Activated CD8-positive, alpha-beta memory T cell treated with anti-CD3 and anti-CD28 coated beads, Interleukin-2, amount 10 ng/mL, durations not matched to agents 7 days and 5 days (primary cell): Measurements from ENCODE around the gene HSD17B14. TPM values are rescaled to one million over a fixed set of nuclear protein-coding genes. Genes with fewer than 3 reads are reported as not detected.
"Not testable (repeated sequence)": the region's sequence is repeated elsewhere in the genome, so short reads cannot be mapped to it uniquely, and the experiment has no call there.

Experiments
- ATAC-seq: fragments of 150-1000 bp; cut with Tn5 transposase; one replicate; pipeline ENCODE4 v1.10.0; 2021; ENCODE audit warnings: moderate library complexity
- CTCF ChIA-PET: fragments of 350-600 bp; sonication (Branson Sonifier 250); formaldehyde crosslinking; loops from one replicate; lab custom pipeline; 2021; ENCODE audit warnings: antibody characterized with exemption; lab: Charles Lee
- DNase-seq: peaks from one replicate; pipeline ENCODE4 v3.0.0-alpha.2; 2020
- H3K27ac Mint-ChIP-seq: one replicate; pipeline ENCODE4 v1.8.0; 2021; ENCODE audit warnings: mild to moderate bottlenecking, mixed read lengths
- H3K27me3 Mint-ChIP-seq: one replicate; pipeline ENCODE4 v1.8.0; 2021; ENCODE audit warnings: mixed read lengths
- H3K36me3 Mint-ChIP-seq: one replicate; pipeline ENCODE4 v1.8.0; 2021; ENCODE audit warnings: mild to moderate bottlenecking, mixed read lengths
- H3K4me1 Mint-ChIP-seq: one replicate; pipeline ENCODE4 v1.8.0; 2021; ENCODE audit warnings: mixed read lengths
- H3K4me3 Mint-ChIP-seq: one replicate; pipeline ENCODE4 v1.8.0; 2021; ENCODE audit warnings: mild to moderate bottlenecking, moderate library complexity, mixed read lengths
- H3K9me3 Mint-ChIP-seq: one replicate; pipeline ENCODE4 v1.8.0; 2022; ENCODE audit warnings: low read depth, mixed read lengths
- total RNA-seq, 2 experiments: library from RNA; stranded (reverse); gene quantifications; one replicate each; pipeline ENCODE4 v1.2.3, GENCODE V29; 2021

The HSD17B14 gene
- total RNA-seq: under 1 TPM; 0.38 to 0.59 TPM

DNA sequence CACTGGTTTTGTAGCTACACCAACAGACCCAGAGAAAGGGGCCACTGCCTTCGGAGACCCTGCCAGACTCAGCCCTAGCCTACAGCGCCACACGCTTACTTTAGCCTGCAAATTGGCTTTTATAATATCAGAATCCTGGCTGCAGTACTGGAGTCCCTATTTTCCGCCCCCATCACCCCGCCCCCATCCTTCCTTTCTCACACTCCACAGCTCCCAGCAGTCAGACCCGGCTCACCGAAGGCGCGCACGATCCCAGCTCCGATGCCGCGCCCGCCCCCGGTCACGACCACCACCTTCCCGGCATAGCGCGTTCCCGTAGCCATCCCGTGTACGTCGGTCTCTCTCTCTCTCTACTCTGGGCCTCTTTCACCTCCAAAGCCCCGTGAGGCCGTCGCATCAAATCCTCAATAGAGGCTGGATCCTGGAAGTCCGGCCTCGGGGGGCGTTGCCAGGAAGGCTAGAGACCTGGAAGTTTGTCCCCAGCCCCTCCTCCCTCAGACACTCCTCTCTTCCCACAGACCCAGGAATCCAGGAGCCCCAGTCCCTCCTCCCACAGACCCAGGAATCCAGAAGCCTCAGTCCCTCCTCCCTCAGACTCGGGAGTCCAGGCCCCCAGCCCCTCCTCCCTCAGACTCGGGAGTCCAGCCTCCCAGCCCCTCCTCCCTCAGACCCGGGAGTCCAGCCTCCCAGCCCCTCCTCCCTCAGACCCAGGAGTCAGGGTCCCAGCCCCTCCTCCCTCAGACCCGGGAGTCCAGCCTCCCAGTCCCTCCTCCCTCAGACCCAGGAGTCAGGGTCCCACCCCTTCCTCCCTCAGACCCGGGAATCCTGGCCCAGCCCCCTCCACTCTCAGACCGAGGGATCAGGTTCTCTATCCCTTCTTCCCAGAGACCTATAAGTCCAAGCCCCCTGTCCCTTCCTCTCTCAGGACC, at the start of gene HSD17B14:
Gene HSD17B14, minus strand, starts transcription at position 403 of the 929 bp plus-strand sequence. Its CDS starts 80 bp downstream, at position 323.
- Mint-ChIP-seq H3K4me1 (peaks cover 16% of the 10 kb centered on the region), H3K4me3 (peak within 1 kb of the TSS; percentile 76), H3K9me3 (no peaks in the 10 kb centered on the region), H3K36me3 (no peaks in the 10 kb centered on the region), H3K27me3 (no peaks in the 10 kb centered on the region), H3K27ac (peak within 1 kb of the TSS; percentile 86)
- CTCF ChIA-PET: interaction anchor here (0.7 to 3.7 kb wide), 20 partner anchors 9 to 191 kb away, joined by 3 to 65 read pairs (median 4); partner anchors contain the start of genes BCAT2, CA11, NUCB1 and RUVBL2
- peak; percentile 26 for ATAC-seq
- peak; percentile 45 for DNase-seq

DNA sequence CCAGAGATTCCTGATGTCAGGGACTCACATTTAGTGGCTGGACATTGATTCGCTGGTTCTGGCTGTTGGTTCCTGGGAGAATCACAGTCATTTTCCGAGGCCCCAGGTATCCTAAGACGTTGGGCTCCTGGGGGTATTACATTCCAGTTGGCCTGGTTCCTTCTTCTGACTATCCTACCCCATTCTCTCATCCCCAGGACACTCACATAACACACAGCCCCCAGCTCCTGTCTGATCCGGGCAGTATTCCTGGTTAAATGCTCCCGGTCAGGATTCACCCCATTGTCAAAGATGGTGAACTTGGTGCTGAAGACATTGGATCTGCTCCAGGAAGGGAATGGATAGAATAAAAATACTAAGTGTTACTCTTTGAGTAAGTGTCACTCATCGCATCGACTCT, 47.4 kb upstream of the HSD17B14 start:
- Mint-ChIP-seq H3K36me3 (peaks cover 8% of the 10 kb centered on the region), H3K9me3 (peaks cover 3% of the 10 kb centered on the region), H3K27ac (no peak overlapping the region), H3K27me3 (no peaks in the 10 kb centered on the region), H3K4me1 (peaks cover 3% of the 10 kb centered on the region), H3K4me3 (no peak overlapping the region)
- no peak for ATAC-seq
- DNase-seq: no peak
- CTCF ChIA-PET: no interaction called here

DNA sequence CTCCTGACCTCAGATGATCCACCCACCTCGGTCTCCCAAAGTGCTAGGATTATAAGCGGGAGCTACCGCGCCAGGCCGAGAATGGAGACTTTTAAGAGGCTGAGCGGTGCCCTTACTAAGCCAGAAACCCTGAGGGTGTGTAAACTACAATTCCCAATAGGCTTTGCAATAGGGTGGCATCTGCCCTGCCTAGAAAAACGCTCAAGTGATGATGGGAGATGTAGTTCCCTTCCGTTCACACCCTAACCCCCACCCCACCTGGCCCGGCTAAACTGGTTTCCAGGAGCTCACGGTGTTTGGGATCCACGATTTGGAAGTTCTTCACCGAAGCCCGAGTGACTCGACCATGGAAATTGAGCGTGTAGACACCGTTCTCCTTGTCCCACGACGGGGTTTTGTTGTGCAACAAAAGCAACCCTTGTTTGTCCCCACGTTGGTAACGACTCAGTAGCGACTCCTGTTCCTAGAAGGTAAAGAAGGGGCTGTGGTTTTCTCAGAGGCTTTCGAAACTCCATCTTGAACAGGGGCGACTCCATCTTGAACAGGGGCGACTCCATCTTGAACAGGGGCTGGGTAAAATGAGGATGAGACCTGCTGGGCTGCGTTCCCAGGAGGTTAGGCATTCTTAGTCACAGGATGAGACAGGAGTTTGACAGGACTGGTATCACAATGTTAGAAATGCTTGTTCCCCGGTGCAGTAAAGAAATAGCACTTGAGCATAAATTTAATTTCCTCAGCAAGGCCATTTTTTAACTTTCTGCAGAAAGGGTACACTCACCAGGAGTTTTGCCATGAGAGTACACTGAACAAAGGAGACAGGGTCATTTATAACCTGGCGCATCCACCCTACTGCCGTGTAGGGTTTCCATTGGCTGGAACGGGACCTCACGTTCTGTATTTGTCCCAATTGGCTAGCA, 45.7 kb upstream of the HSD17B14 start:
- H3K27ac Mint-ChIP-seq: no peak overlapping the region
- CTCF ChIA-PET: interaction anchor here (1.0 to 1.4 kb wide), 2 partner anchors 10 to 14 kb away, joined by 4 to 5 read pairs; partner anchors contain the start of gene PPP1R15A

DNA sequence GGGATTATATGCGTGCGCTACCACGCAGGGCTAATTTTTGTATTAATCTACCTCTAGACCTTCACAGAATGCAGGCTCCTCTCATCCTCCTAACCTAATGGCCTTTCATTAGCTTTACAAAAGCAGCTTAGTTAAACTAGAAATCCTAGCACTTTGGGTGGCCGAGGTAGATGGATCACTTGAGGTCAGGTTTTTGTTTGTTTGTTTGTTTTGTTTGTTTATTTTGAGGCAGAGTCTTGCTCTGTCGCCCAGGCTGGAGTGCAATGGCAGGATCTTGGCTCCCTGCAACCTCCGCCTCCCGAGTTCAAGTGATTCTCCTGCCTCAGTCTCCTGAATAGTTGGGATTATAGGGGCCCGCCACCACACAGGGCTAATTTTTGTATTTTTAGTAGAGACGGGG, 43.4 kb upstream of the HSD17B14 start:
- peaks cover 31% of the 10 kb centered on the region for H3K4me1 Mint-ChIP-seq
- H3K27ac Mint-ChIP-seq: not testable (repeated sequence)

More for the DNA sequence above, 45.7 kb upstream of the HSD17B14 start:
- Mint-ChIP-seq H3K9me3 (peaks cover 3% of the 10 kb centered on the region), H3K36me3 (peaks cover 17% of the 10 kb centered on the region), H3K27me3 (no peaks in the 10 kb centered on the region), H3K4me3 (no peak overlapping the region), H3K4me1 (peaks cover 16% of the 10 kb centered on the region)
- DNase-seq: no peak
- ATAC-seq: no peak

DNA sequence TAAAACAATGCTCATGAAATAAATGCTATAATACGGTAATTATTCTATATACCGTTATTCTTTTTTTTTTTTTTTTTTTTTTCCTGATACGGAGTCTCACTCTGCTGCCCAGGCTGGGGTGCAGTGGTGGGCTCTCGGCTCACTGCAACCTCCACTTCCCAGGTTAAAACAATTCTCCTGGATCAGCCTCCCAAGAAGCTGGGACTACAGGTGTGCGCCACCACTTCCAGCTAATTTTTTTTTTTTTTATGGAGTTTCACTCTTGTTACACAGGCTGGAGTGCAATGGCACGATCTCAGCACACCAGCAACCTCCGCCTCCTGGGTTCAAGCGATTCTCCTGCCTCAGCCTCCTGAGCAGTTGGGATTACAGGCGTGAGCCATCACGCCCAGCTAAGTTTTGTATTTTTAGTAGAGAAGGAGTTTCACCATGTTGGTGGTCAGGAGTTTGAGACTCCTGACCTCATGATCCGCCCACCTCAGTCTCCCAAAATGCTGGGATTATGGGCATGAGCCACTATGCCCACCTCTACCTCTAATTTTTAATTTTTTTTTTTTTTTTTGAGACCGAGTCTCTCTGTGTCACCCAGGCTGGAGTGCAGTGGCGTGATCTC, 42.8 kb upstream of the HSD17B14 start:
- peaks cover 36% of the 10 kb centered on the region for H3K36me3 Mint-ChIP-seq
- no peaks in the 10 kb centered on the region for H3K27me3 Mint-ChIP-seq
- ATAC-seq (no peak), DNase-seq (no peak)
- H3K27ac Mint-ChIP-seq: no peak overlapping the region
- H3K9me3 Mint-ChIP-seq: peaks cover 3% of the 10 kb centered on the region
- no peak overlapping the region for H3K4me3 Mint-ChIP-seq
- H3K4me1 Mint-ChIP-seq: peaks cover 36% of the 10 kb centered on the region
- CTCF ChIA-PET: interaction anchor here (1.1 to 1.7 kb wide), 2 partner anchors 91 to 320 kb away, joined by 3 to 6 read pairs; no protein-coding TSS in a partner anchor

More for the DNA sequence above, 43.4 kb upstream of the HSD17B14 start:
- CTCF ChIA-PET: interaction anchor here (1.1 to 1.7 kb wide), 4 partner anchors 8 to 319 kb away, joined by 3 to 6 read pairs (median 6); partner anchors contain the start of gene PPP1R15A
- not testable (repeated sequence) for ATAC-seq, H3K9me3 Mint-ChIP-seq, H3K27me3 Mint-ChIP-seq, H3K4me3 Mint-ChIP-seq, DNase-seq
- peaks cover 30% of the 10 kb centered on the region for H3K36me3 Mint-ChIP-seq

DNA sequence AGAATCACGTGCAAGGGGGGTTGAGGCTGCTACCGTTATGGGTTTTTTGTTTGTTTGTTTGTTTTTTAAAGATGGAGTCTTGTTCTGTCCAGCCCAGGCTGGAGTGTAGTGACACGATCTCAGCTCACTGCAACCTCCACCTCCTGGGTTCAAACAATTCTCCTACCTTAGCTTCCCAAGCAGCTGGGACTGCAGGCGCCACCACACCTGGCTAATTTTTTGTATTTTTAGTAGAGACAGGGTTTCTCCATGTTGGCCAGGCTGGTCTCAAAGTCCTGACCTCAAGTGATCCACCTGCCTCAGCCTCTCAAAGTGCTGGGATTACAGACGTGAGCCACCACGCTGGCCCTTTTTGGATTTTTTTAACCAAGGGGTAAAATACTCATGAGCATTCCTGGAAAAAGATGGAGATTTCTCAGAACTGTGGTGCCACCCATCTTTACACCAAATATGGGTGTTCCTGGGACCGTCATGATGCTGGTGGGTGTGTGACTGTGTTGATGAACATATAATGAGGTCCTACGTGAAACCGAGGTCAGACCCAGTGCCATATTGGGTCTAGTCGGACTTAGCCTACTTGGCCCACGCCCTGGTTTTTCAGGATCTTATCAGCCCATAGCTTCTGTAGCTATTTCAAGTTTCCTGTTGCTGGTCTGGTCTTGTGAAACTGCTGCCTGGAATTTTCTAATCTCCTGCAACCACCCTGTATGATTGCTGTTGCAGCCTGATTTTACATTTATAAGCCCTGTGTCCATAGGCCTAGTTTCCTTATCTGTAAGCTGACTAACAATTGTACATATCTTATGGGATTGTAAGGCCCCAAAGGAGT, 42.1 kb upstream of the HSD17B14 start:
- DNase-seq: peak; percentile 63
- Mint-ChIP-seq H3K27me3 (no peaks in the 10 kb centered on the region), H3K36me3 (peaks cover 43% of the 10 kb centered on the region), H3K27ac (peak overlapping the region; percentile 46), H3K4me1 (peaks cover 44% of the 10 kb centered on the region), H3K4me3 (no peak overlapping the region), H3K9me3 (peaks cover 3% of the 10 kb centered on the region)
- no peak for ATAC-seq
- CTCF ChIA-PET: interaction anchor here (1.1 to 2.2 kb wide), 4 partner anchors 92 to 320 kb away, joined by 3 to 8 read pairs (median 4); partner anchors contain the start of genes GYS1 and RUVBL2

DNA sequence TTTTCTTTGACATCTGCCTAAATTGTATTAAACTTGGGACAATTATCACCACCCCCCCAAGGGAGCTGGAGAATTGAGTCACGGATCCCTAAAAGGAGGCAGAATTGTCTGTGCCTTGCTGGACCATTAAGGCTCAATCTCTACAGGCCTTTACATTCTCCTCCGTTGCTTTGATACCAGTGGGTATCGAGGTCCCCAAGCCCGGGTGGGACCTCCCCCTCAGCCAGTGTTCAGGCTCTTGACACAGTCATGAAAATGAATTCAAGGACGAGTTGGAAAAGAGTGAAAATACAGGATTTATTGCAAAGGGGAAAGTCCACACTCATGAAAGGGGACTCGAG, 41.5 kb upstream of the HSD17B14 start:
- Mint-ChIP-seq H3K27ac (peak overlapping the region; percentile 46), H3K27me3 (no peaks in the 10 kb centered on the region), H3K36me3 (peaks cover 48% of the 10 kb centered on the region), H3K4me1 (peaks cover 49% of the 10 kb centered on the region), H3K9me3 (peaks cover 3% of the 10 kb centered on the region), H3K4me3 (no peak overlapping the region)
- no peak for DNase-seq
- ATAC-seq: no peak
- CTCF ChIA-PET: interaction anchor here (1.1 to 2.2 kb wide), 2 partner anchors 93 to 116 kb away, joined by 3 to 8 read pairs; partner anchors contain the start of genes GYS1 and RUVBL2

DNA sequence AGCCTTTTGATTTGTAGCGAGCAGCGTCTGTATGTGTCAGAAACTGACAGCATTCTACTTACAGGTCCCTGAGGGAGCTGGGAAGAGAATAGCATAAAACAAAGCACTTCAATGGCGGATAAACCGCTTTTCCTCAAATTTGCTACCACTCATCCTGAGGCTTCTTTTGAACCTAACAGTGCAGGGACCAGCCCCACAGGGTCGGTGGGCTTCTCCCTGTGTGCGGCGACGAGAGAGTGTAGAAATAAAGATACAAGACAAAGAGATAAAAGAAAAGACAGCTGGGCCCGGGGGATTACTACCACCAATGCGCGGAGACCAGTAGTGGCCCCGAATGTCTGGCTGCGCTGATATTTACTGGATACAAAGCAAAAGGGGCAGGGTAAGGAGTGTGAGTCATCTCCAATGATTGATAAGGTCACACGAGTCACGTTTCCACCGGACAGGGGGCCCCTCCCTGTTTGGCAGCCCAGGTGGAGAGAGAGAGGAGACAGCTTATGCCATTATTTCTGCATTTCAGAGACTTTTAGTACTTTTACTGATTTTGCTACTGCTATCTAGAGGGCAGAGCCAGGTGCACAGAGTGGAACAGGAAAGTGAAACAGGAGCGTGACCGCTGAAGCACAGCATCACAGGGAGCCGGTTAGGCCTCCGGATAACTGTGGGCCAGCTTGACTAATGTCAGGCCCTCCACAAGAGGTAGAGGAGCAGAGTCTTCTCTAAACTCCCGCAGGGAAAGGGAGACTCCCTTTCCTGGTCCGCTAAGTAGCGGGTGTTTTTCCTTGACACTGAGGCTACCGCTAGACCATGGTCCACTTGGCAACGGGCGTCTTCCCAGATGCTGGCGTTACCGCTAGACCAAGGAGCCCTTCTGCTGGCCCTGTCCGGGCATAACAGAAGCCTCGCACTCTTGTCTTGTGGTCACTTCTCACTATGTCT, 40.0 kb upstream of the HSD17B14 start:
- peak overlapping the region; percentile 98 for H3K4me3 Mint-ChIP-seq
- H3K4me1 Mint-ChIP-seq: peaks cover 51% of the 10 kb centered on the region
- not testable (repeated sequence) for H3K9me3 Mint-ChIP-seq, ATAC-seq, H3K27me3 Mint-ChIP-seq
- H3K36me3 Mint-ChIP-seq: peaks cover 44% of the 10 kb centered on the region
- H3K27ac Mint-ChIP-seq: peak overlapping the region; percentile 100
- peak; percentile 61 for DNase-seq
- CTCF ChIA-PET: interaction anchor here (0.7 to 3.6 kb wide), 7 partner anchors 24 to 117 kb away, joined by 3 to 15 read pairs (median 8); partner anchors contain the start of genes GYS1, HSD17B14, NUCB1 and RUVBL2

DNA sequence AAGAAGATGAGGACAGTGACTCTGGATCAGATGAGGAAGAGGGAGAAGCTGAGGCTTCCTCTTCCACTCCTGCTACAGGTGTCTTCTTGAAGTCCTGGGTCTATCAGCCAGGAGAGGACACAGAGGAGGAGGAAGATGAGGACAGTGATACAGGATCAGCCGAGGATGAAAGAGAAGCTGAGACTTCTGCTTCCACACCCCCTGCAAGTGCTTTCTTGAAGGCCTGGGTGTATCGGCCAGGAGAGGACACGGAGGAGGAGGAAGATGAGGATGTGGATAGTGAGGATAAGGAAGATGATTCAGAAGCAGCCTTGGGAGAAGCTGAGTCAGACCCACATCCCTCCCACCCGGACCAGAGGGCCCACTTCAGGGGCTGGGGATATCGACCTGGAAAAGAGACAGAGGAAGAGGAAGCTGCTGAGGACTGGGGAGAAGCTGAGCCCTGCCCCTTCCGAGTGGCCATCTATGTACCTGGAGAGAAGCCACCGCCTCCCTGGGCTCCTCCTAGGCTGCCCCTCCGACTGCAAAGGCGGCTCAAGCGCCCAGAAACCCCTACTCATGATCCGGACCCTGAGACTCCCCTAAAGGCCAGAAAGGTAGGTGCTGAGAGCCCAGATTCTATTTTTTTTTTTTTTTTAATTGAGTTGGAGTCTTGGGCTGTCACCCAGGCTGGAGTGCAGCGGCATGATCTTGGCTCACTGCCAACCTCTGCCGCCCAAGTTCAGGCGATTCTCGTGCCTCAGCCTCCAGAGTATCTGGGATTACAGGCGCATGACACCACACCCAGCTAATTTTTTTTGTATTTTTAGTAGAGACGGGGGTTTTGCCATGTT, 38.2 kb upstream of the HSD17B14 start:
- ATAC-seq (peak; percentile 4), DNase-seq (peak; percentile 57)
- CTCF ChIA-PET: interaction anchor here (0.6 to 3.6 kb wide), 14 partner anchors 12 to 223 kb away, joined by 3 to 15 read pairs (median 4); partner anchors contain the start of genes BAX, BCAT2, GYS1 and HSD17B14
- peaks cover 42% of the 10 kb centered on the region for H3K36me3 Mint-ChIP-seq
- peaks cover 50% of the 10 kb centered on the region for H3K4me1 Mint-ChIP-seq
- no peaks in the 10 kb centered on the region for H3K27me3 Mint-ChIP-seq
- H3K27ac Mint-ChIP-seq: peak overlapping the region; percentile 100
- no peaks in the 10 kb centered on the region for H3K9me3 Mint-ChIP-seq
- H3K4me3 Mint-ChIP-seq: peak overlapping the region; percentile 98
